Measurements from ENCODE around the gene BECN2.

Gene BECN2

GRCh38 chr1:241998412-241998921 is 40.9 kb downstream of the BECN2 start:
- Histone ChIP-seq H3K9me3 (ENCODE audit: low read length) (no peaks in the 10 kb centered on the region), H3K9me2 (ENCODE audit: low read depth, low read length) (no peaks in the 10 kb centered on the region), H3K79me2 (ENCODE audit: insufficient read depth, low read length) (no peaks in the 10 kb centered on the region), H3K4me1 (ENCODE audit: insufficient read depth, low read length, severe bottlenecking) (no peaks in the 10 kb centered on the region), H3K9ac (ENCODE audit: low read length) (no peak overlapping the region), H3K4me2 (ENCODE audit: low read length) (peak overlapping the region; percentile 63; the same call in 1 of the 2 replicates), H3K36me3 (ENCODE audit: insufficient read depth, low read length) (no peaks in the 10 kb centered on the region), H3K27me3 (ENCODE audit: insufficient read depth, low read length) (no peaks in the 10 kb centered on the region), H3F3A (ENCODE audit: insufficient read depth, low read length) (no peaks in the 10 kb centered on the region), H3K27ac (ENCODE audit: low read depth, low read length, poor library complexity, severe bottlenecking) (no peak overlapping the region), H3K4me3 (ENCODE audit: low read depth, low read length, poor library complexity, severe bottlenecking) (peak overlapping the region; percentile 45), H4K20me1 (ENCODE audit: insufficient read depth, low read length) (no peaks in the 10 kb centered on the region), H2AFZ (ENCODE audit: low read length) (no peak overlapping the region)
- TF ChIP-seq EZH2 (IDR thresholded peaks at IDR 0.05; ENCODE audit: borderline replicate concordance, low read length) (no peak), CTCF (IDR thresholded peaks at IDR 0.05; ENCODE audit: low read length) (peak; percentile 83)

GRCh38 chr1:241999026-241999425 is 41.5 kb downstream of the BECN2 start, which contains the start of gene MAP1LC3C:
Gene MAP1LC3C (minus strand): TSS chr1:241999098. CDS start chr1:241999008, 90 bp downstream.
- Histone ChIP-seq H3K36me3 (ENCODE audit: insufficient read depth, low read length) (no peaks in the 10 kb centered on the region), H3K79me2 (ENCODE audit: insufficient read depth, low read length) (no peaks in the 10 kb centered on the region), H3K4me2 (ENCODE audit: low read length) (peak within 1 kb of the TSS; percentile 63; the same call in 1 of the 2 replicates), H3K27me3 (ENCODE audit: insufficient read depth, low read length) (no peaks in the 10 kb centered on the region), H3K4me3 (ENCODE audit: low read depth, low read length, poor library complexity, severe bottlenecking) (peak within 1 kb of the TSS; percentile 45), H3K9me3 (ENCODE audit: low read length) (no peaks in the 10 kb centered on the region), H3K9me2 (ENCODE audit: low read depth, low read length) (no peaks in the 10 kb centered on the region), H3F3A (ENCODE audit: insufficient read depth, low read length) (no peaks in the 10 kb centered on the region), H3K27ac (ENCODE audit: low read depth, low read length, poor library complexity, severe bottlenecking) (no peak within 1 kb of the TSS), H3K4me1 (ENCODE audit: insufficient read depth, low read length, severe bottlenecking) (no peaks in the 10 kb centered on the region), H2AFZ (ENCODE audit: low read length) (no peak within 1 kb of the TSS), H3K9ac (ENCODE audit: low read length) (no peak within 1 kb of the TSS), H4K20me1 (ENCODE audit: insufficient read depth, low read length) (no peaks in the 10 kb centered on the region)
- no peak for TF ChIP-seq CTCF (IDR thresholded peaks at IDR 0.05; ENCODE audit: low read length)
- TF ChIP-seq EZH2 (IDR thresholded peaks at IDR 0.05; ENCODE audit: borderline replicate concordance, low read length), result no peak

- Histone ChIP-seq H3K9ac (ENCODE audit: low read length) (no peak overlapping the region), H3K36me3 (ENCODE audit: insufficient read depth, low read length) (no peaks in the 10 kb centered on the region), H3K79me2 (ENCODE audit: insufficient read depth, low read length) (no peaks in the 10 kb centered on the region), H3K4me3 (ENCODE audit: low read depth, low read length, poor library complexity, severe bottlenecking) (no peak overlapping the region), H4K20me1 (ENCODE audit: insufficient read depth, low read length) (no peaks in the 10 kb centered on the region), H3K4me1 (ENCODE audit: insufficient read depth, low read length, severe bottlenecking) (no peaks in the 10 kb centered on the region), H3K27me3 (ENCODE audit: insufficient read depth, low read length) (no peaks in the 10 kb centered on the region), H3K9me3 (ENCODE audit: low read length) (no peaks in the 10 kb centered on the region), H3F3A (ENCODE audit: insufficient read depth, low read length) (no peaks in the 10 kb centered on the region), H3K27ac (ENCODE audit: low read depth, low read length, poor library complexity, severe bottlenecking) (no peak overlapping the region), H3K4me2 (ENCODE audit: low read length) (no peak overlapping the region), H2AFZ (ENCODE audit: low read length) (no peak overlapping the region), H3K9me2 (ENCODE audit: low read depth, low read length) (no peaks in the 10 kb centered on the region)
- TF ChIP-seq EZH2 (IDR thresholded peaks at IDR 0.05; ENCODE audit: borderline replicate concordance, low read length) (no peak), CTCF (IDR thresholded peaks at IDR 0.05; ENCODE audit: low read length) (no peak)
Measured at GRCh38 chr1:242000434-242000833, 42.9 kb downstream of the BECN2 start.
